ENCODE data around the gene RAG1. TPM values are rescaled to one million over a fixed set of nuclear protein-coding genes. Genes with fewer than 3 reads are reported as not detected.

RAG1 gene
- total RNA-seq, 1 donor from 2014 or later = 0.81 TPM

DNA sequence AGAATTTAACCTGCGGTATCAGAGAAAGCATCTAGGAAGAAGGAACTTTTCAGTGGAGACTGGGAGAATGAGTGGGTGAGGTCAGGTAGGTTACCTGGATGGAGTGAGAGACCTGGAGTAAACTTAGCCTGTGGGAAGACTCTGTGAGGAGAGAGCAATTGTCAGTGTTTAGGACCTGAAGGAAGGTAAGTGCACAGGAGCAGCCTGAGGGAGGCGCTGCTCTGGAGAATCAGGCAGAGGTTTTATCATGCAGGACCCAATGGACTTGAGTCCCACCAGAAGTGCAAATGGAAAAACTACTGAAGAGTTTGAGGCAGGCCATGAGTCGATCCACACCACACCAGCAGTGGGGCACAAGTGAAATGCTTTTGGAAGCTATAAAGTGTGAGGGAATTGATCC, 15.9 kb downstream of the RAG1 start:
- intact Hi-C loops (cut with DNase I) = no loop called here
- no peak for DNase-seq
- ATAC-seq (ENCODE audit: poor library complexity) = no peak

DNA sequence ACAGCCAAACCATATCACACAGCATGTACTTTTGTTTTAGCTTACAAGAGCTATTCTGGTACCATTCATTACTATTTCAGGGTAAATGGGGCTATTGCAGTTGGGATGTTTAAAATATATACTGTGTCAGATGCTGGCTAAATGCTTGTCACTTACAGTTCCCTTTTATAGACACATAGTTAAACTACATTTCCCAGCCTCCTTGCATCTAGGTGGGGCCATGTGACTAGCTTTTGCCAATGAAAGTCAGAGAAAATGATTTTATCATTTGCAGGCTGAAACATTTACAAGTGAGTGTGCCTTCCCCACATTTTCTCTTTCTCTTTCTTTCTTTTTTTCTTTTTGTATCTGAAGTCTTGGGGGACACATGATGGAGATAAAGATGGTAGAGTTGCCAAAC, 18.7 kb downstream of the RAG1 start:
- DNase-seq = no peak
- ATAC-seq (ENCODE audit: poor library complexity) = no peak
- intact Hi-C loops (cut with DNase I) = no loop called here

DNA sequence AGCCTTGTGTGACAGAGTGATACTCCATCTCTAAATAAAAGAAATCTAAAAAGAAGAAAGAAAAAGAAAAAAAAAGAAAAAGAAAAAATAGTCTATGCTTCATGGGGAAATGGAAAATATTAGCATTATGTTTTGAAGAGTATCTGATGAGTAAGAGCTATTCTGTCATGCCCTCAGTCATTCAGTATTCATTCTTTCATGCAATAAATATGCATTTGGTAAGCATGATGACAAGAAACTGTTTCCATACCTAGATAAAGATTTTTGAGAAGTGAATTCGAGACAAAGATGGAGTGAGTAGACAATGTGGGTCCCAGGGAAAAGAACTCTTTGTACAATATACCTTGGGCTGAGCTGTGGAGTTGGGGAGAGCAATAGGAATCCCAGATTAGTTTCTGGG, 20.3 kb downstream of the RAG1 start:
- intact Hi-C loops (cut with DNase I) = no loop called here
- ATAC-seq (ENCODE audit: poor library complexity) (no peak), DNase-seq (no peak)

DNA sequence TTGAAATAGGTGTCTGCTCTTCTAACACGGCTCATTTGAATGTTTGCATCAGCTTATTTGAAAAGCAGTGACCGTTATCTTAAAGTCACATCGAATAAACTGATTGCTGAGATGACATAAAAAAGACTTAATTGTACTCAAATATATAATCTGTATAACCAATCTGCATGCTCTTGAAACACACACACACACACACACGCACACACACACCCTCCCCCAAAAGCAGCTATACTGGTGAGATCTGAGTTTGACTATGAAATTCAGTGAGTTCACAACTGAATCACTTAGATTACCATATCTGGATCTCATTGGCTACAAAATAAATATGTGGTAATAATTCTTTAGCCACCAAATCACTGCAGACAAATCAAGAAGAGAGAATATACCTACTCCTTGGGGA, 22.7 kb downstream of the RAG1 start:
- intact Hi-C loops (cut with DNase I) = no loop called here
- DNase-seq = no peak
- no peak for ATAC-seq (ENCODE audit: poor library complexity)

- ATAC-seq (ENCODE audit: poor library complexity) = no peak
- intact Hi-C loops (cut with DNase I) = no loop called here
- DNase-seq = no peak
Observed at GRCh38 chr11:36591433-36591832, 23.6 kb downstream of the RAG1 start.

DNA sequence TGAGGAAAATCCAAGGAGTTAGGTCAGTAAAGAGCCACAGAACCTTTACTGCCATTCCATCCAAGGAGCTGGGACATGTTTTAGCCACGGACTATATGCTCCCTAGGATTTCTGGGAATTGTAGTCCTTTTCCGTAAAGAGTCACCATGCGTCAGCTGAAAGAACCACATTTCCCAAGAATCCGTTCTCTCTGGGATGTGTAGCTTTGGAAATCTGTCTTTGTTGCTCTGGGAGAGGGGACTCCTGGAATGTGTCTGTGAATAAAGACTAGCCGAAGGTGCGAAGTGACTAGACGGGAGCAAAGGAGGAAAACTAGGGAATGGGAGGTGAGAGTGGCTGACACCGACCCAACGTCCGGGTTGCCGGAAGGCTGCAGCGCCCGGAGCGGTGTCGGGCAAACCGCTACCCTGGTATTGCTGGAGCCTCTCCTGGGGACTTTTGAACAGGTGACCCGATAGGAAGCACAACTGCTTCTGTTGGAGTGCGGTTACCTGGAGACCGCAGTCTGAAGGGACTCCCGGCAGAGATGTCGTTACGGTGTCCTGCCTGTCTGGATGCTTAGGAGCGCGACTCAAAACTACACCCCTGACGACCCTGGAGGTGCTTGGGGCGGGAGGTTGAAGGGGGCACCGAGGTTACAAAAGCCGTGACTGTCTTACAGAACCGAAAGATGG, 26.6 kb downstream of the RAG1 start, which contains the start of gene IFTAP:
Gene IFTAP, plus strand, starts transcription at position 187 of the 674 bp plus-strand sequence. CDS start 15,602 bp downstream, outside the sequence.
- DNase-seq (peak; percentile 40), ATAC-seq (ENCODE audit: poor library complexity) (peak; percentile 100)
- intact Hi-C loops (cut with DNase I) = no loop called here

DNA sequence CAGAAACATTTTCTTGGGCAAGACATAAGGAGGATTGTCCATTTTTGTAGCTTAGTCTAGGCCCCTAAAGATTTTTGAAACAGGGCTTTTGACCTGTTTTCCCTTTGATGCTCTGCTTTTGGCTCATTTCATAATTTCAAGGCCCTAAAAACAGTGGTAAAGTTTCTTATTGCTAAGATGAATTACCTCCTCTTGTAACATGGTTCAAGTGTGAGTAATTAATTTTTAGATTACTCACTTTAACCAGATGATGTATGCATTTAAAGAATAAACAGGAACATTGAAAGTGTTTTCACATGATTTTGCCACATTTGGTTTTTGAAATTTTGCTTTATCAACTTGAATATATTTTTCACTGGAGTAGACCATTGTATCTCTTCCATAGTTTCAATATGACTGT, 29.1 kb downstream of the RAG1 start:
- DNase-seq (no peak), ATAC-seq (ENCODE audit: poor library complexity) (no peak)
- intact Hi-C loops (cut with DNase I) = no loop called here

GRCh38 chr11:36598051-36598450, 30.2 kb downstream of the RAG1 start, which contains the start of gene RAG2:
TSS of gene RAG2 (minus strand) at chr11:36598236. CDS start at chr11:36594168, 4,068 bp downstream.
- DNase-seq (no peak), ATAC-seq (ENCODE audit: poor library complexity) (no peak)
- intact Hi-C loops (cut with DNase I) = no loop called here

DNA sequence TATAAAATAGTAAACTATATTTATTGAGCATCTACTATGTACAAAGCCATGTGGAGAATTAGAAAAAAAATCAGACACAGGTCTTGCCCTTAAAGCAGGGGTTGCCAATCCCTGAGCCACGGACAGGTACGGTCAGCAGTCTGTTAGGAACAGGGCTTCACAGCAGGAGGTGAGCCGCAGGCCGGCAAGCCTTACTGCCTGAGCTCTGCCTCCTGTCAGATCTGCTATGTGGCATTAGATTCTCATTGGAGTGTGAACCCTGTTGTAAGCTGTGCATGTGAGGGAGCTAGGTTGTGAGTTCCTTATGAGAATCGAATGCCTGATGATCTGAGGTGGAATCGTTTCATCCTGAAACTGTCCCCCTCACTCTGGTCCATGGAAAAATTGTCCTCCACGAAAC, 32.4 kb downstream of the RAG1 start:
- DNase-seq (no peak), ATAC-seq (ENCODE audit: poor library complexity) (no peak)
- intact Hi-C loops (cut with DNase I) = no loop called here

DNA sequence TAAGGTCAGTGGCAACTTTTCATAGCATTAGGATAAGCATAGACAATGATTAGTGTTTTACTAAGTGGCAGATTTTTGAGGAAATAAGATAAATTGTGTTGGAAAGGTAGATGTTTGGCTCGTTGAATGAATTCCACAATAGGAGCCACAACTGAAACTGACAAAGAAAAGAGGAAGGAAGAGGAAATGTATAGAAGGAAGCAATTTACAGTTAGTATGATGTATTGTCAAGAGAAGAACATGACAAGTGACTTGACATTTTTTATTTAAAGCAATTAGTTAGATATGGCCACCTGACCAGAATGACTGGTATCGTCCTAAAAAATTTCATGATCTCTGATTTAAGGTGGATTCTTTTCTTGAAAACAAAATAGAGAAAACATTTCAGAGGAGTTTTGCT, 33.3 kb downstream of the RAG1 start:
- ATAC-seq (ENCODE audit: poor library complexity) (no peak), DNase-seq (no peak)
- intact Hi-C loops (cut with DNase I) = no loop called here

GRCh38 chr11:36602135-36602534, 34.3 kb downstream of the RAG1 start:
- DNase-seq = no peak
- intact Hi-C loops (cut with DNase I) = no loop called here
- ATAC-seq (ENCODE audit: poor library complexity) = no peak

GRCh38 chr11:36605221-36606216, 37.7 kb downstream of the RAG1 start:
- DNase-seq (no peak), ATAC-seq (ENCODE audit: poor library complexity) (no peak)
- intact Hi-C loops (cut with DNase I) = no loop called here

- DNase-seq (no peak), ATAC-seq (ENCODE audit: poor library complexity) (no peak)
- intact Hi-C loops (cut with DNase I) = no loop called here
Observed at GRCh38 chr11:36608491-36609199, 40.8 kb downstream of the RAG1 start.

- DNase-seq = no peak
- intact Hi-C loops (cut with DNase I) = no loop called here
- no peak for ATAC-seq (ENCODE audit: poor library complexity)
Observed at GRCh38 chr11:36609383-36609782, 41.6 kb downstream of the RAG1 start.

DNA sequence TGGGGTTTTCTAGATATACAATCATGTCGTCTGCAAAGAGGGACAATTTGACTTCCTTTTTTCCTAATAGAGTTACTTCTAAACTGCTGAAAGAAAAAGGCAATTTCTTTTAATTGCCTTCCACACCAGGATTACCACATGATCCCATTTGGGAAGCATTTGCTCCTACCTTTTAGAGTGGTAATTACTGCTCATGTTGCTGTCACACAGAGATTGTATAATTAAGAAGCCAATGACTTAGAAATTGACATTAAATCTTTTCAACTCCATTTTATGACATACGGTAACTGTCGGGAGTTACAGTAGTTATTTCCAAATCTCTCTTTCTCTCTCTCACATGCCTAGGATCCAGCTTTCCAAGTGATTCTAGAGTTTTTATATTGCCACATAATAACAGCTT, 48.0 kb downstream of the RAG1 start:
- ATAC-seq (ENCODE audit: poor library complexity) (no peak), DNase-seq (no peak)
- intact Hi-C loops (cut with DNase I) = no loop called here

DNA sequence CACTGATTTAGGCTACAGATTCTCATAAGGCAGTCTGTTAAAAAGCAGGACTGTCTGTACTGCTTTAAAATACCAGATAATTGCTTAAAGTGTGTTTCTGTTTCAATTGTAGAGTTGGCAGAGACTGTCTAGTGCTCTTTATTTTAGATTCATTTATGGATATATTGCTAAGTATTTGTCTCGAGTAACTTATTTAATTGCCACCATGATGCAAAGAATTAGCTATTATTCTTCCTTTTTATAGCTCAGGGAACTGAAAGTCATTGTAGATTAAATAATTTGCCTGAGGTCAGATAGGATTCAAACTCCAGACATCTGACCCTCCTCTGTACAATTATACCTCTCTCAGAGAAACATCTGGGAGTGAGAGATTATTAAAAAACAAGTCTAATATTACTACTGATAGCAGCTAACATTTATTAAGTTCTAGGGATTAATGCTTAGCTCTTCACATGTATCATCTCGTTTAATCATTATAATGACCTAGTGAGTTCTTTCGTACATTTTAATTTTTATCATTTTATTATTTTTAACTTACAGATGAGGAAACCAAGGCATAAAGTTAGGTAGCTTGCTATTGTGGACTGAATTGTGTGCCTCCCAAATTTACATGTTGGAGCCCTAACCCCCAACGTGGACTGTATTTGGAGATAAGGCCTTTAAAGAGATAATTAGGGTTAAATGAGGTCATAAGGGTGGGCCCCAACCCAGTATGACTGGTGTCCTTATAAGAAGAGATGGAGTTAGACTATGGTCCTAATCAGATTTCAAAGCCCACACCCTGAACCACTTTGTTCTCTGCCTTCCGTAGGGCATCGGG, 49.9 kb downstream of the RAG1 start:
- ATAC-seq (ENCODE audit: poor library complexity) (no peak), DNase-seq (no peak)
- intact Hi-C loops (cut with DNase I) = no loop called here

GRCh38 chr11:36618363-36619047, 50.7 kb downstream of the RAG1 start:
- ATAC-seq (ENCODE audit: poor library complexity) (no peak), DNase-seq (no peak)
- intact Hi-C loops (cut with DNase I) = no loop called here

GRCh38 chr11:36619502-36619901, 51.7 kb downstream of the RAG1 start:
- no peak for ATAC-seq (ENCODE audit: poor library complexity)
- no peak for DNase-seq
- intact Hi-C loops (cut with DNase I) = no loop called here
